Neuron (in vitro differentiated cells): ENCODE data around the gene EPHB4.
"Not testable (repeated sequence)": the region's sequence is repeated elsewhere in the genome, so short reads cannot be mapped to it uniquely, and the experiment has no call there.

Experiments used
- H2AFZ ChIP-seq: one replicate; pipeline ENCODE4 v1.6.1; 2013; ENCODE audit warnings: low read depth, mild to moderate bottlenecking, inconsistent platforms, low read length, moderate library complexity
- H3K27me3 ChIP-seq: one replicate; pipeline ENCODE4 v1.6.1; 2013; ENCODE audit warnings: low read length; ENCODE audit not compliant: insufficient read depth
- H3K36me3 ChIP-seq: one replicate; pipeline ENCODE4 v1.6.1; 2013; ENCODE audit warnings: low read length; ENCODE audit not compliant: insufficient read depth
- H3K4me1 ChIP-seq: one replicate; pipeline ENCODE4 v1.6.1; 2013; ENCODE audit warnings: low read length; ENCODE audit not compliant: insufficient read depth
- H3K4me3 ChIP-seq: 2 replicates; pipeline ENCODE4 v1.5.1; 2013; ENCODE audit warnings: mild to moderate bottlenecking, low read length, moderate library complexity
- H3K9me3 ChIP-seq: one replicate; pipeline ENCODE4 v1.6.1; 2013; ENCODE audit warnings: low read length

Gene EPHB4

GRCh38 chr7:100778061-100778621 is 49.2 kb downstream of the EPHB4 start:
- H3K9me3 ChIP-seq, result no peaks in the 10 kb centered on the region
- peaks cover 4% of the 10 kb centered on the region for H3K27me3 ChIP-seq
- H2AFZ ChIP-seq, result no peak overlapping the region
- no peaks in the 10 kb centered on the region for H3K36me3 ChIP-seq
- H3K4me1 ChIP-seq, result no peaks in the 10 kb centered on the region
- H3K4me3 ChIP-seq, result no peak overlapping the region

- peaks cover 4% of the 10 kb centered on the region for H3K27me3 ChIP-seq
- H2AFZ ChIP-seq, result no peak overlapping the region
- H3K9me3 ChIP-seq, result no peaks in the 10 kb centered on the region
- H3K4me1 ChIP-seq, result no peaks in the 10 kb centered on the region
- no peaks in the 10 kb centered on the region for H3K36me3 ChIP-seq
- H3K4me3 ChIP-seq, result no peak overlapping the region
Observed at GRCh38 chr7:100773491-100773890, 53.8 kb downstream of the EPHB4 start.

- Histone ChIP-seq H3K27me3 (peaks cover 23% of the 10 kb centered on the region), H3K36me3 (no peaks in the 10 kb centered on the region), H2AFZ (no peak overlapping the region), H3K9me3 (no peaks in the 10 kb centered on the region), H3K4me3 (no peak overlapping the region), H3K4me1 (no peaks in the 10 kb centered on the region)
Observed at GRCh38 chr7:100768784-100769183, 58.5 kb downstream of the EPHB4 start.

GRCh38 chr7:100765250-100765649 is 62.1 kb downstream of the EPHB4 start:
- Histone ChIP-seq H2AFZ (no peak overlapping the region), H3K27me3 (peaks cover 34% of the 10 kb centered on the region), H3K4me1 (no peaks in the 10 kb centered on the region), H3K36me3 (no peaks in the 10 kb centered on the region), H3K9me3 (no peaks in the 10 kb centered on the region), H3K4me3 (no peak overlapping the region)

GRCh38 chr7:100764841-100765240 is 62.5 kb downstream of the EPHB4 start:
- Histone ChIP-seq H2AFZ (no peak overlapping the region), H3K36me3 (no peaks in the 10 kb centered on the region), H3K27me3 (peaks cover 34% of the 10 kb centered on the region), H3K4me1 (no peaks in the 10 kb centered on the region), H3K4me3 (no peak overlapping the region), H3K9me3 (no peaks in the 10 kb centered on the region)

GRCh38 chr7:100763556-100764140 is 63.7 kb downstream of the EPHB4 start:
- Histone ChIP-seq H3K9me3 (no peaks in the 10 kb centered on the region), H3K4me3 (no peak overlapping the region), H2AFZ (no peak overlapping the region), H3K36me3 (no peaks in the 10 kb centered on the region), H3K27me3 (peaks cover 34% of the 10 kb centered on the region), H3K4me1 (no peaks in the 10 kb centered on the region)

- H3K4me1 ChIP-seq, H3K36me3 ChIP-seq, H3K9me3 ChIP-seq, H2AFZ ChIP-seq, H3K4me3 ChIP-seq: not testable (repeated sequence)
- H3K27me3 ChIP-seq, result peaks cover 29% of the 10 kb centered on the region
Observed at GRCh38 chr7:100762841-100763240, 64.5 kb downstream of the EPHB4 start.

- no peak overlapping the region for H3K4me3 ChIP-seq
- no peak overlapping the region for H2AFZ ChIP-seq
- H3K27me3 ChIP-seq, result peaks cover 15% of the 10 kb centered on the region
- no peaks in the 10 kb centered on the region for H3K36me3 ChIP-seq
- H3K9me3 ChIP-seq, result no peaks in the 10 kb centered on the region
- H3K4me1 ChIP-seq, result no peaks in the 10 kb centered on the region
Observed at GRCh38 chr7:100759357-100760171, 67.8 kb downstream of the EPHB4 start.

GRCh38 chr7:100753750-100754149 is 73.6 kb downstream of the EPHB4 start:
- H3K4me1 ChIP-seq, result no peaks in the 10 kb centered on the region
- H2AFZ ChIP-seq, result no peak overlapping the region
- no peaks in the 10 kb centered on the region for H3K9me3 ChIP-seq
- no peak overlapping the region for H3K4me3 ChIP-seq
- H3K36me3 ChIP-seq, result no peaks in the 10 kb centered on the region
- peaks cover 3% of the 10 kb centered on the region for H3K27me3 ChIP-seq

GRCh38 chr7:100752994-100753393 is 74.3 kb downstream of the EPHB4 start:
- Histone ChIP-seq H3K36me3 (no peaks in the 10 kb centered on the region), H3K4me3 (no peak overlapping the region), H3K9me3 (no peaks in the 10 kb centered on the region), H3K4me1 (no peaks in the 10 kb centered on the region), H3K27me3 (peaks cover 3% of the 10 kb centered on the region), H2AFZ (no peak overlapping the region)
